ENCODE results near the gene ZC3H7A.

ZC3H7A gene

DNA sequence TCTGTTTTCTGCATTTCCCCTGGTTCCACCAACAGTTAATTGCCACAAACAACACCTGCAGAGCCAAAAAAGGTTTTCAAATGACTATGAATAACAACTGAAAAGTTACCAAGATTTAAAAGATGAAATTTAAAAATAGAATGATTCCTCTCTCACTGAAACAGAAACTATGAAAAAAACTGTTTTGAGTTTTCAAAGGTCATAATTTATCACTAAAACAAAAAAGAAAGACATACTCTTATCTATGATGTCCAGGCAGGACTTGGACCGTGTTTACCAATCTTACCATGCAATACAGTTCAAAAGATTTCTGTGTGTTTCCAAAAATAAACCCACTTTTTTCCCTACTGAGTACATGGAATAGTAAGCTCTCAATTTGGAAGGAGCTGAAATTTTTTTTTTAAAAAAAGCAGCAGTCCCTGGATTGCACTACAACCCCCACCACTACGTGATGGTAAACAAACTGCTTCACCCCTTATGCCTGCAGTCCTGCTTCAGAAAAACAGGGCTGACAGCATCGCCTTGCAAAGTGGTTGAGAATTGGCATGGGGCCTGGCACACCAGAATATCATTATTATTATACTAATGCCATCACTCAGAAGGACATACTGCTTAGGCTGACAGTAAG, 62.9 kb downstream of the ZC3H7A start:
- no peak for DNase-seq

DNA sequence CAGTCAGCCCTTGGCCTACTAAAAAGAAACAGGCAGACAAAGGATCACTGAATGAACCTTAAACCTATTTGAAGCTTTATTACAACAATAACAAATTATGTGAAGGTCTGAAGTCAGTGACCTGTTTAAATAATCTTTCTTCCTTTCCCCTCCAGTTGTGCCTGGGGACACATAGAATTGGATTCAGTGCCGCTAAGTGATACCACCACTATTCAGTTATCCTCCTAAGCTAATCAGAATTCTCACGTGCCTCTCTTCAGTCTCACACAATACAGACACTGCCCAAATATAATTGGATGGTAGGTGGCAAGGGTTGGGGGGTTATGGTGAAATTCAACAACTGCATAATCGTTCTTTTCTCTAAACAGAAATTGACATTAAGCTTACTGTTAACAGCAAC, 65.8 kb downstream of the ZC3H7A start:
- no peak for DNase-seq

DNA sequence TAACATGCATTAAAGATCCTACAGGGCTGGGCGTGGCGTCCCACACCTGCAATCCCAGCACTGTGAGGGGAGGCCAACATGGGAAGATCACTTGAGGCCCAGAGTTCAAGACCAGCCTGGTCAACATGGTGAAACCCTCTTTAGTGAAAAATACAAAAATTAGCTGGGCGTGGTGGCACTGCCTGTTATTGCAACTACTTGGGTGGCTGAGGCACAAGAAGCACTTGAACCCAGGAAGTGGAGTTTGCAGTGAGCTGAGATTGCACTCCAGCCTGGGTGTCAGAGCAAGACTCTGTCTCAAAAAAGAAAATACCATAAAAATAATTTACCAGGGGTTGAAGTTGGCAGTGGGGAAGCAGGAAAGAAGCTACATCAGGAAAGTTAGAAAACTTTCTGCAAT, 67.3 kb downstream of the ZC3H7A start:
- DNase-seq, result no peak

DNA sequence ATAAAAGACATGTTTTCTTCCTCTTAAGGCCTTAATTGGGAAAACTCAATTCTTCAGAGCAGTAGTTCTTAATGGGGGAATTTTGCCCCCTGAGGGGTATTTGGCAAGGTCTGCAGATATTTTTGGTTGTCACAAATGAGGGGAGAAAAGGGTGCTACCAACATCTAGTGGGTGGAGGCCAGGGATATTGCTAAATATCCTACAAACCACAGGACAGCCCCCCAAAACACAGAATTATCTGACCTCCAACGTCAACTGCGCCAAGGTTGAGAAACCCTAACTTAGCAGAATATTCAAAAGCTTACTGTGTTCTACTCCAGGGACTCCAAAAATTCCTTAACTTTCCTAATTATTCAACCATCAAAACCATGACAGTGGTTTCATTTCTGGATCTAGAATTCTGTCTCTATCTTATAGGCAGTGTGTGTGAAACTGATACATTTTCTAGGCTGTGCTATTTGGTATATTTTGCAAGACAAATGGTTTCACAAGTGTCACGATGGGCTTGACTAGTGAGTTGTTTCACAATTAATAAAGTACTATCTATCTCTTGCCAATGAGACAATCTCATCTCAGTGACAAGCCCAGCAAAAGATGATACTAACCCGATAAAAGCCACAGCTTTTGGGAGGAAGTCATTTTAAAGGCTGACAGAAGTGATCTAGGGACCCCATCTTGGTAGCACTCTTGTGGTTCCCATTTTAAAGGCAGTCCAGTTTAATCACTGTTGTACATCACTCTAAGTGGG, 69.1 kb downstream of the ZC3H7A start:
- DNase-seq, result no peak

DNA sequence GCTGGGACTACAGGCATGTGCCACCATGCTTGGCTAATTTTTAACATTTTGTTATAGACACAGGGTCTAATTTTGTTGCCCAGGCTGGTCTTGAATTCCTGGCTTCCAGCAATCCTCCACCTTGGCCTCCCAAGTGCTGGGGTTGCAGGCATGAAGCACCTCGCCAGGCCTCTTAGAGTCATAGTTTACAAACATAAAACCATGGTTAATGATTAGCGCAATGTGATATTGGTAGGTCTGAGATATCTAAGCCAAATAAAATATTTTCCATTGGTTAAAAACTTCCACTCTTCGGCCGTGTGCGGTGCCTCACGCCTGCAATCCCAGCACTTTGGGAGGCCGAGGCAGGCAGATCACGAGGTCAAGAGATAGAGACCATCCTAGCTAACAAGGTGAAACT, 71.0 kb downstream of the ZC3H7A start:
- no peak for DNase-seq

DNA sequence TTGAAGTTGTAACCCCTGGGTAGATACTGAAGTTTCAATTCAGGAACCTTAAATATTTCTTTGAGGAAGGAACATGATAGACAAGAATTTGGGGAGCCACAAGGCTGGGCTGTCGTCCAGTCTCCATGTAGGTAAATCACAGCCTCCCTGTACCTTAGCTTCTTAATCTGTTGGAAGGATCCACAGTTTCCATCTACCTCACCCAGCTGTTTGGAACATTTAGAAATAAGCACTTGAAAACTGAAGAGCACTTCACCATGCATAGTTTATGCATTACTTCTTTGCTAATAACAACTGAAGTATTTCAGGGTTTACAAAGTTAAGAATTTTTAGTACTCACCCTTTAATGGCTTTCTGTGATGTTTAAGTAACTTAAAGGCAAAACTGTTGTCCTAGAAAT, 71.6 kb downstream of the ZC3H7A start:
- DNase-seq, result no peak

DNA sequence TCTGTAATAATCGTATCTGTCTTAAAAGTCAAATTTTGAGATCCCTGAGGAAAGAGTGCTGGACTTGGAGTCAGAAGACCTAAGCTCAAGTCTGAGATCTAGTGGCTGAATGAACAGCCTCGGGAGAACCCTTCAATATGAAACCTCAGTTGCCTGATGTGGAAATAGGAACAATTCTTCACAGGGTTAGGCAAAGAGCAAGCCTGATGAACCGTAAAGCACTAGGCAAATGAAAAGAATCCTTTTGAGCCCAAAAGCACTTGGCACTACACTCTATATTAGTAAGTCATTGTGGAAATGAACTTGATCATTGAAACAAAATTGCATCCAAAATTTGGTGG, 74.6 kb downstream of the ZC3H7A start:
- no peak for DNase-seq

DNA sequence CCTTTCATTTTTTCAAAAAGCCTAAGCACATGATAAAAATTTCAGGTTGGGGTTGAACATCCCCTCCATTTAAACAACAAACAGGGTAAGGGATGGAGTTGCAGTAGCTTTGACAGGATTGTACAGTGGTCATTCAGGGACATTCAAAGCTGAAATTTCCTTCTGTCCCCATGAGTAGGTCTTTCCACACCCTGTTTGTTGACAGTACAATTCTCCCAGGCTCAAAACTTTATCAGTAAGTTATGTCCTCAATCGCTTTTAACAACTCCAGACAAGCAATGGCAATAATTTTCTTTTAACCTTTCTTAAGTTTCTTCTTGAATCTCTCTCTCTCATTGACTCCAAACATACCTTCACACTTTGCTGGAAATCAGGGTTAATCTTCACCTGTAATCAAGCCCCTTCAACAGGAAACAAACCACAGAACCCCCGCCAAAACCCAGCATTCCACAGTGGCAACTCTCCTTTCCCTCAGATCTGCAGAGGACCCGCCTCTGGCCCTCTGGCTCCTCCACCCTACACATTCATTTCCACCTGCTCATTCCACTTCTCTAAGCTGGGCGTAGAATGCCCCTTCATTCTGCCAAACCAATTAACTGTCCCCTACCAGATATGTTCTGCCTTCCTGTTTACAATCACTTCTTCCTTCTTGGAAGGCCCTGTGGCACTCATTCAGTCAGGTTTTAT, 75.1 kb downstream of the ZC3H7A start:
- DNase-seq, result no peak

DNA sequence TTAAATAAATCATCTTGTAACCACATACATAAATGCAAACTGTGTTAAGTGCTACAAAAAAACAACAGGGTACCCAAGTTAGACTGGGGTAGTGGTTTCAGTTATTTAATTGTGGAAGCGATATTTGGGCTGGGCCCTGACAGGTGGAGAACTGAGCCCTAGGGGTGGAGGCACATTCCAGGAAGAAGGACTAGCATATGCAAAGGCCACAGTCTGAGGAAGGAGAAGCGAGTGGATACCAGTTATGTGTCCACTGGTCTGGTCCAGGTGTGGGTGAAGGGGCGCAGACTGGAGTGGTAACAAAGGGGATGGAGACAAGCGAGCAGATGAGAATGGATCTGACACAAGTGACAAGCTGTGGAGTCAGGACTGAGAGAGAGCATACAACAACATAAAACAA, 77.3 kb downstream of the ZC3H7A start:
- no peak for DNase-seq

DNA sequence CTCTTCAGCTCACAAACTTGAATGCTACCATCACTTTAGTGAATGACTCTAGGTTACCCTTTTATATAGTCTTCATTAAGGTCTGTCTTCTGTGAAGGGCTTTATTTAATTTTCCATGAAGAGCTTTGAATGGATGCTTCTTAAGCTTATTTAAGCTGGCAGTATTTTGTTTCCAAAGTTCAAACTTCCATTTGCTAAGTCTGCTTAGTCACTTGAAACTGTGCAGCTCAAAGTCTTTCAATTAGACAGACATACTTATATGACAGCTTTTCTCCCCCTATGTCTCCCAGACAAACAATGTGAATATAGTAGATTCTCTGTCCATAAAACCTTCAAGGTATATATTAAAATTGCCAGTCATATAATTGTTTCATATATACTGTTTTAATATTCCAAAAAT, 77.9 kb downstream of the ZC3H7A start:
- no peak for DNase-seq

DNA sequence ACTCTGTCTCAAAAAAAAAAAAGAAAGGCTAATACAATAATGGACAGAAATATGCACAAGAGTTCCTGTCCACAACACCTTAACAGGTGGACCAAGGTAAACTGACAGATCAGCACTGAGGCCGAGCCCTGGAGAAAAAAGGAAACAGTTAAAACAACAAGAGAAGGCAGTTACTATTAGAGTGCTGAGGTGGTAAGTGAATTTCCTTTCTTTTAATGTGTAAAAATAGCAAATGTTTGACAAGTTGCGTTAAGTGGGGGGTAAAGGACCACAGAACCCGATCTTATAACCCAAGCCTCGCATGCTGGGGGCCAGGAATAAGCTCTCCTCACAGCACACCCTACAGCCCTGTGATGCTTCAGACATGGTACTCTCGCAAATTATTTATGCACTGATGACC, 79.2 kb downstream of the ZC3H7A start:
- no peak for DNase-seq

DNA sequence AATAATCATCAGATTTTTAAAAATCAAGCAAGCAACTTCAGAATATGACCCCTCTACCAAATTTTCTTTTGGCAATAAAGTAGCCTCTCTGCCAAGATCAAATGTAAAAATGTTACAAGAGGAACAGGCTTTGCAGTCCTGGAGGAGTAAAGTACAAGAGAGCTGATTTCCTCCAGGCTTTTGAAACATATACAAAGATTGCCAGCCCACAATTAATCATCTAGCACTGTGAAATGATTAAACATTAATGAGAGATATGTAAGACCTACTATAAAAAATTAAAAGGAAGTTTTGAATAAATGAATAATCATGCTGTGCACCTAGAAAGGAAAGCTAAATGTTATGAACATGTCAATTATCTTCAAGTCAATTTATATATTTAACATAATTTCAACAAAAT, 80.7 kb downstream of the ZC3H7A start:
- DNase-seq, result no peak

DNA sequence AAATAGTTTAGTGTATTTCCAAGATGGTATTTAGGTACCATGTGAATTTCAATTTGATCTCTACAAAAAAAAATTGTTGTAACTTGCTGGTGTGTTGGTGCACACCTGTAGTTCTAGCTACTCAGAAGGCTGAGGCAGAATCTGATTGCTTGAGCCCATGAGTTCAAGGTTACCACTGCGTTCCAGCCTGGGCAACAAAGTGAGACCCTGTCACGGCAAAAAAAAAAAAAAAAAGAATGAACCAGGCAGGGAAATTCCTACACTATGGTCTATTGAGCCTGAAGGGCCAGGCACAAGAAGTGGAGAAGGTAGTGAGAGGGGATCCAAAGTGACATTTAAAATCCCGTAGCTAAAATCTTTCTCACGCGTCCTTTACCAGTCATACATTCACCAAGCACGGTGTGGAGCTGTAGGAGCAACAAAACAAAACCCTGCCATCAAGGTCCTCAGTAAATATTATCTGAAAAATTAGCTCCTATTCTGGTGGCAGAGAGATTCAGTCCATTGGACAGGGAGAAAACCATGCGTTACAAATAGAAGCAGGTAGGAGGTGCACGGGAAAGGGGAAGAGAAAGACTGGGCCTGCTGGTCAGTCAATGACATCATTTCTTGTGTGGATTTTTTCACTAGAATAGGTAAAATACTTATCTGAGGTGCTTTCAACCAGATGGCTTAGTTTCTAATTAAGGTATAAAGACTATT, 81.7 kb downstream of the ZC3H7A start:
- DNase-seq, result no peak

DNA sequence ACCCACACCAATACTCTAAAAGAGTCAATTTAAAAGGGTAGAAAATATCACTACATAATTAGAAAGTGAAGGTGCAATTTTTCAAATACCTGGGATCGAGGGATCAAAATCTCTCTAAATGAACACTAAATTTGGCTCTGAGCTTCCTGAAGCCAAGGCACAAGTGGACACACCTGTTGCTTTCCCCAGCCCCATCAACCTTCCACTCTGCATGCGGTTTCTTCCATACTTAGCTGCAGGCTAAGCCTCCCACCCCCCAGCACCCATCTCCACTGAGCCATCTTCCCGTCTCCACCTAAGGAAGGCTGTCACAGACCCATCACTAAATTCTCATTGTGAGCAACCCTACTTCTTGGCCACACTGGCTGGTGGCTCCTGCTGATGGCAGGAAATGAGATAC, 84.9 kb downstream of the ZC3H7A start:
- no peak for DNase-seq

DNA sequence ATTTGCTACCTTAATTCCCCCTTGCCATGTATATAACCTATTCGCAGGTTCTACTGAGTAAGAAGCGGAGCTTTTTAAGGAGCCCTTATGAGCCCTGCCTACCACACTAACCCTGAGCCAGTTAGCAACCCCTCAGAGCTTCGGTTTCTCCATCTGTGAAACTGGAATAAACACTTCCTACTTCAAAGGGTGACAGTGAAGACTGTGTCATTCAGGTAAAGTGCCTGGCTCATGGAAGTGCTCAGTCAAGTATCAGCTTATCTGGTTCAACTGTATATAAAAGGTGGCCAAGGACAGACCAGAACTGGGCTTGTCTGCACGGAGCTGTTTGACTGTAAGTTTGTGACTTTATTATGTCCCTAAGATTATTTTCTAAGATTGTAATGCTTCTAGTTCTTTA, 85.4 kb downstream of the ZC3H7A start:
- no peak for DNase-seq

DNA sequence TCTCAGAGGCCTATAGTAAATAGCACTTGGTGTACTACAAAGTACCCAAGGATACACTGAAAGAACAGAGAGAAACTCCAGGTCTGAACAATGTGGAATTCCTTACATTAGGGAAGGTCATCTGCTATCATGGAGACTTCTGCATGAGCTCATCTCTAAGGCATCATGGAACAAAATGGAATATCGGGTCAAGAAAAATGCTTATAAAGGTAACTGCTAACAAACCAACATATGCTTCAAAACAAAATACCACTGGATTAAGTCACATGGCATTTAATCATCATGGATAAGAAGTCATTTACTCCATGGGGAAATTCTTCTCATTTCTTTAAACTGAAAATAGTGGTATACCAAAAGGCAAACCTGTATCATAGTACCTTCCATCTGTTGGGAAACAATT, 88.6 kb downstream of the ZC3H7A start:
- no peak for DNase-seq

DNA sequence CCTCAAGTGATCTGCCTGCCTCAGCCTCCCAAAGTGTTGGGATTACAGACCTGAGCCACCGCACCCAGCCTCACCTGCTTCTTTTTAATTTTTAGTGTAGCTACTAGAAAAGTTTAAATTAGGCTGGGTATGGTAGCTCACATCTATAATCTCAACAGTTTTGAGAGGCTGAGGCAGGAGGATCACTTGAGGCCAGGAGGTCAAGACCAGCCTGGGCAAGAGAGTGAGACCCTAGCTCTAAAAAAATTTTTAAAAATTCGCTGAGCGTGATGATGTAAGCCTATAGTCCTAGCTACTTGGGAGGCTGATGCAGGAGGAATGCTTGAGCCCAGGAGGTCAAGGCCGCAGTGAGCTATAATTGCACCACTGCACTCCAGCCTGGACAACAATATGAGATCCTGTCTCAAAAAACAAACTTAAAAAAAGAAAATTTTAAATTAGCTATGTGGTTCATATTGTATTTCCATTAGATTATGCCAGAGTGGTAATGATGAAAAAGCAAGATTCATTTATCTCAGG, 89.3 kb downstream of the ZC3H7A start:
- no peak for DNase-seq

DNA sequence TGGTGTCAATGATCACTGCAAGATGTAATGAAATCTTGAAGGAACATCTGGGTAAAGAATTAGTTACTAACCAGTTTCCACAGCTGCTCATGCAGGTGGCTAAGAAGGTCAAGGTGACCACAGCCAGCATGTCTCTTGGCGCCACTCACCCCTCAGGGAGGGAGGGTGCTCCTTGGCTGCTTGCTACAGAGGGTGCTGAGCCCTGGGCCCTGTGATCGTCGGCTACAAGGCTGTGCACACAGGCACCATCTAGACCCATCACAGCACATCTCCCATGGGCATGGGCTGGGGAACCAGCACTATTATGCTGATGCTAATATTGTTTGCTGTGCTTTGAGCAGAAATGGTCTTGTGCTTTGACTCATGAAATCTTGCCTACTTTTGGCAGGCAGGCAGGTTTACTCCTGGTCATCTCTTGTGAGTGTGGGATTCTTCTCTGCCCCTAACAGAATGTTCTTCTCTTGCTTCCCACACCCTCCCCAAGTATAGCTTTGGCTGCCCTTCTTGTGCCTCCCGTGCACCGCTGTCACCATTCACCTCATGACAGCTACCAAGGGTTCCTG, 90.8 kb downstream of the ZC3H7A start:
- DNase-seq, result no peak

DNA sequence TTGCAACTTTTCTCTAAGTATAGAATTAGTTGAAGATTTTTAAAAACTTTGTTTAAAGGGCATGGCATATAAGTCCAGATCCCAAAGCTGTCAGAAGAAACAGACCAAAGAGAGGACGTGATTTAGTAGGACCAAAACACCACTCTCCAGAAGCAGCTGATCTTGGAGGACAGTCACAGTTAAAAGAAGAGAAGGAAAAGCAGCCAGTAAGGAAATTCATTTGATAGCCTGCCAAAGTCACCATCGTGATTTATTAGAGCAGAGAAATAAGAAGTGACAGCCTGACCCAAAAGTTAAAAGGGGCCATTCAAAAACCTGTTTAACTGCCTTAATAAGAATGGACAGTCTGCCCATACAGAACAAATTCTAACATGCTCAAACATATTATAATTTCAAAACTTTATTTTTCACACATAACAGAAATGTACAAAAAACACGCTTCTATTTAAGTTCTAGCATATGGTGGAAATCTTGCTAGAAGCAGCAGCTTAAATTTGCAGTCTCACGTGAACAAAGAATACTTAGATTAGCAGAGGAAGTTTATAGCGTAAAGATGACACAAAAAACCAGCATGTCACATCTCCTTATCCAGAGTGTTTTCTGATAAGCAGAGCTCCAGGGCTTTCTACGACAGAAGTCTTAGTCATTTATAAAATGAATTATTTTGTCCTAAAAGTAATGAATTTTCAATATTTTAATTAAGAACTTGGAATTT, 91.6 kb downstream of the ZC3H7A start:
- no peak for DNase-seq
